OCI-LY7 (cell line): ENCODE measurements around the gene TRMO. TPM values are rescaled to one million over a fixed set of nuclear protein-coding genes. Genes with fewer than 3 reads are reported as not detected.
"Not testable (repeated sequence)": the region's sequence is repeated elsewhere in the genome, so short reads cannot be mapped to it uniquely, and the experiment has no call there.

ENCODE experiments used
- BruUV-seq: library from RNA; stranded (reverse); fragments of 400-500 nt; replicated peaks from 2 replicates; lab custom pipeline; 2021; lab: Mats Ljungman, UMichigan
- CTCF ChIA-PET: fragments of 300-600 bp; sonication (Branson Sonifier 250); formaldehyde crosslinking; loops from one replicate; lab custom pipeline; 2022; ENCODE audit warnings: antibody characterized with exemption; ENCODE audit not compliant: unreplicated experiment; lab: Charles Lee
- POLR2A ChIA-PET: fragments of 300-600 bp; sonication (Branson Sonifier 250); formaldehyde crosslinking; loops from one replicate; lab custom pipeline; 2022; ENCODE audit warnings: antibody characterized with exemption; lab: Charles Lee
- DNase-seq: peaks from one replicate; pipeline ENCODE4 v3.0.0-alpha.2; 2015; ENCODE audit warnings: low spot score
- H2AFZ ChIP-seq: fragments of 200-600 bp; sonication (generic), shearing (Covaris generic); 2 replicates; pipeline ENCODE4 v1.6.1; 2014; ENCODE audit warnings: mild to moderate bottlenecking, antibody characterized with exemption, low read length, moderate library complexity
- H3K27ac ChIP-seq: fragments of 200-600 bp; sonication (generic); 2 replicates; pipeline ENCODE4 v1.5.1; 2014; ENCODE audit warnings: mixed run types, low read depth, mild to moderate bottlenecking, moderate library complexity, low read length, inconsistent platforms; ENCODE audit not compliant: poor library complexity, severe bottlenecking
- H3K36me3 ChIP-seq: fragments of 200-600 bp; sonication (generic); 2 replicates; pipeline ENCODE4 v1.6.1; 2014; ENCODE audit warnings: mild to moderate bottlenecking, antibody characterized with exemption, low read length, moderate library complexity, mixed read lengths; ENCODE audit not compliant: insufficient read depth
- H3K4me1 ChIP-seq: fragments of 200-600 bp; sonication (generic); 2 replicates; pipeline ENCODE4 v1.5.1; 2014; ENCODE audit warnings: mild to moderate bottlenecking, low read length; ENCODE audit not compliant: insufficient read depth, poor library complexity, severe bottlenecking
- H3K4me2 ChIP-seq: fragments of 200-600 bp; sonication (generic); 2 replicates; pipeline ENCODE4 v1.6.1; 2014; ENCODE audit warnings: mild to moderate bottlenecking, low read length
- H3K4me3 ChIP-seq: fragments of 200-600 bp; sonication (generic); 2 replicates; pipeline ENCODE4 v1.5.1; 2014; ENCODE audit warnings: mild to moderate bottlenecking, low read depth, low read length; ENCODE audit not compliant: poor library complexity, severe bottlenecking
- H3K79me2 ChIP-seq: fragments of 200-600 bp; sonication (generic); 2 replicates; pipeline ENCODE4 v1.6.1; 2016; ENCODE audit warnings: low read depth, mild to moderate bottlenecking, low read length, moderate library complexity, mixed read lengths; ENCODE audit not compliant: insufficient read depth
- H3K9me2 ChIP-seq: fragments of 200-600 bp; sonication (generic); 2 replicates; pipeline ENCODE4 v1.6.1; 2016; ENCODE audit warnings: mild to moderate bottlenecking, low read length, mixed read lengths; ENCODE audit not compliant: insufficient read depth
- H3K9me3 ChIP-seq: fragments of 200-600 bp; sonication (generic); 2 replicates; pipeline ENCODE4 v1.6.1; 2014; ENCODE audit warnings: mild to moderate bottlenecking, mixed run types, low read length, mixed read lengths
- H4K20me1 ChIP-seq: fragments of 200-600 bp; sonication (generic); 2 replicates; pipeline ENCODE4 v1.6.1; 2014; ENCODE audit warnings: mild to moderate bottlenecking, antibody characterized with exemption, low read length, moderate library complexity, mixed read lengths; ENCODE audit not compliant: insufficient read depth
- CTCF ChIP-seq: fragments of 200-600 bp; sonication (generic); conservative IDR thresholded peaks from 2 replicates; pipeline ENCODE4 v1.5.1; 2014; ENCODE audit warnings: mild to moderate bottlenecking, antibody characterized with exemption, low read length, moderate library complexity, mixed read lengths
- EZH2phosphoT487 ChIP-seq: fragments of 200-600 bp; sonication (generic); IDR thresholded peaks from 2 replicates; pipeline ENCODE4 v1.6.1; 2018; ENCODE audit warnings: low read depth, borderline replicate concordance, mild to moderate bottlenecking, mixed run types, antibody characterized with exemption, low read length, moderate library complexity, mixed read lengths
- intact Hi-C: fragments of 100-400 bp; cut with micrococcal nuclease; formaldehyde crosslinking; loops from one replicate; pipeline ENCODE4 v1.10.0; 2022; ENCODE audit not compliant: unreplicated experiment
- total RNA-seq, 2 experiments: library from RNA; depleted of rRNA in 1 of 2; stranded (reverse); fragments of >200 nt in 1 of 2; shearing (Covaris generic) in 1 of 2; gene quantifications; 2 replicates each; pipeline ENCODE4 v1.2.3, GENCODE V29; 2014 to 2022

Gene TRMO
- total RNA-seq, 2 experiments from 2014 or later = 10.9 to 17.6 TPM

- ChIA-PET CTCF (interaction anchor here (1.2 kb wide), 1 partner anchor 39 kb away, joined by 3 read pairs; no protein-coding TSS in a partner anchor), POLR2A (interaction anchor here (0.5 kb wide), 1 partner anchor 263 kb away, joined by 5 read pairs; no protein-coding TSS in a partner anchor)
- H3K27ac ChIP-seq = no peak overlapping the region
- no peaks in the 10 kb centered on the region for H3K36me3 ChIP-seq
- intact Hi-C loops = no loop called here
- H3K79me2 ChIP-seq = no peaks in the 10 kb centered on the region
- H3K4me2 ChIP-seq = no peak overlapping the region
- no TSS peak for BruUV-seq
- H4K20me1 ChIP-seq = no peaks in the 10 kb centered on the region
- H3K4me3 ChIP-seq = no peak overlapping the region
- DNase-seq = no peak
- no peak overlapping the region for H2AFZ ChIP-seq
- no peaks in the 10 kb centered on the region for H3K9me3 ChIP-seq
- H3K4me1 ChIP-seq = peaks cover 3% of the 10 kb centered on the region
- TF ChIP-seq EZH2phosphoT487 (no peak), CTCF (no peak)
- H3K9me2 ChIP-seq = no peaks in the 10 kb centered on the region
These were observed 39.1 kb upstream of the TRMO start for GRCh38 chr9:97961361-97961760.

- H3K79me2 ChIP-seq, H3K4me2 ChIP-seq, H3K27ac ChIP-seq, intact Hi-C loops, H3K4me1 ChIP-seq, H4K20me1 ChIP-seq, H3K9me3 ChIP-seq, H3K9me2 ChIP-seq, H3K36me3 ChIP-seq, H2AFZ ChIP-seq, DNase-seq, H3K4me3 ChIP-seq, POLR2A ChIA-PET, CTCF ChIA-PET, BruUV-seq: not testable (repeated sequence)
These were observed 38.5 kb upstream of the TRMO start for GRCh38 chr9:97960678-97961328.

- no peak for TF ChIP-seq EZH2phosphoT487
- no peak for TF ChIP-seq CTCF
- no peak for DNase-seq
- H3K27ac ChIP-seq = no peak overlapping the region
- H3K79me2 ChIP-seq = no peaks in the 10 kb centered on the region
- H3K9me3 ChIP-seq = no peaks in the 10 kb centered on the region
- ChIA-PET POLR2A (interaction anchor here (0.7 to 2.2 kb wide), 6 partner anchors 12 to 78 kb away, joined by 3 to 7 read pairs (median 4); no protein-coding TSS in a partner anchor), CTCF (interaction anchor here (0.5 to 1.3 kb wide), 3 partner anchors 20 to 84 kb away, joined by 3 to 5 read pairs (median 4); no protein-coding TSS in a partner anchor)
- no TSS peak for BruUV-seq
- no peak overlapping the region for H2AFZ ChIP-seq
- no peak overlapping the region for H3K4me2 ChIP-seq
- no peaks in the 10 kb centered on the region for H3K9me2 ChIP-seq
- H3K36me3 ChIP-seq = no peaks in the 10 kb centered on the region
- no peaks in the 10 kb centered on the region for H4K20me1 ChIP-seq
- intact Hi-C loops = no loop called here
- peaks cover 7% of the 10 kb centered on the region for H3K4me1 ChIP-seq
- no peak overlapping the region for H3K4me3 ChIP-seq
These were observed 37.3 kb upstream of the TRMO start for GRCh38 chr9:97959585-97959984.
